ENCODE results near the gene ANKRD28.
"Not testable (repeated sequence)": the region's sequence is repeated elsewhere in the genome, so short reads cannot be mapped to it uniquely, and the experiment has no call there.

The ANKRD28 gene

DNA sequence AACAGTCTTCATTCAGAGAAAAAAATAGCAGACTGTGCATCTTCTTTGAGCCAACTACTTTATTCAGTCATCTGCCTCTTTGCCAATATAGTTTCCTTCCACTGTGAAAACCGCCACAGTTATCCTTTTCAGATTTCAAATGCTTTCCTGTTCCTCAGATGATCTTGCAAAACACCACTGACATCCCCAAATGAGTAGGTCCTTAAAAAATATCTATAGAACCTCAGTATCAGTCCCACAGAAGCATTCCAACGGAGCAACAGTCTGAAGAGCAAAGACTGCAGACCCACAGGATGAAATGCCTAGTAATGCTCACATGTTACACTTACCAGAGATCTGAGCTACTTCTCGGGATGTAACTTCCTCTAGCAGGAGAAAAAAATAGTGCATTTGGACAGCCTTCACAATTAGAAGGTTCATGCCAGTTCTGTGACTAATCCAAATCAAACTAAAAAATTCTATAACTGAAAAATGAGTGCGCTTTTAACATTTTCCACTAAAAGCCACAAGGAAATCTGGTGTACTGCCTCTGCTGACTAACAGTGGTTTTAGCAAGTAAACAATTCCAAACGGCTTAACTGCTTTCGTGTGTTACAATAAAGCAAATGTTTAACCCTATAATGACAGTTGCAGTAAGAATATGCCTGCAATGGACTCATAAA is at the start of gene ANKRD28:
TSS of gene ANKRD28 (minus strand) at position 338 of the 662 bp plus-strand sequence. CDS start 1,458 bp downstream, outside the sequence.
- H3K4me3 ChIP-seq (ENCODE audit: low read depth, low read length), result no peak within 1 kb of the TSS

DNA sequence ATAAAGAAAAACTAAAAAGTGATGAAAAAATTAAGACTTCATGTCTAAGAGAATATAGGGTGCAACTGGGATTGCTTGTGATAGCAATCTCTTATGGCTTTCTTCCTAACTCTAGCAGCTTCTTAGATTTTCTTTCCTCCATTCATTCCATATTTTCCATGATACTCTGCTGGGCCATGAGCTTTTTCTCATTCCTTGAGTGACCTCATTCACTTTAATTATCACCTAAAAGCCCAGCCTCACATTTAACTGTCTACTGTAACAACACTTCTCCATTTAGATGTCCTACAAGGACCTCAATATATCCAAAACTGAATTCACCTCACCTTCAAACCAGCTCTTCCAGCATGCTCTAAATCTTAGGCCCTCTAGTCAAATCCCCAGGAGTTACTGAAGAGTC is 49.5 kb upstream of the ANKRD28 start:
- H3K4me3 ChIP-seq (ENCODE audit: low read depth, low read length), result no peak overlapping the region

DNA sequence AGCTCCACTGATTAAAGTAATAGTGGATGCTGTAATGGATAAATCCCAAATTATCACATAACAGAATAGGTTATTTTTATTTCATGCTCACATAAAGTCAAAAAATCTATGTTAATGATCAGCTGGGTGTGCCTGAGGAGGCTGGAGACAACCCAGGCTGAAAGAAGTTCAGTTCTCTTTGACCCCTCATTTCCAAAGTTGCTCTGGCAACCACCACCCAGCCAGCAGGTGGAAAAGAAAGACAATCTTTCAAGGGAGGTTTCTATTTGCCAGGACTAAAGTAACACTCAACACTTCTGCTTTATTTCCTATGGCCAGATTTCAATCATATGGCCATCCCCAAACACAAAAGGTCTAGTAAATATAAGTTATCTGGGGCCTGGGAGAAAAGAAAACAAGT is 48.8 kb upstream of the ANKRD28 start:
- H3K4me3 ChIP-seq (ENCODE audit: low read depth, low read length), result no peak overlapping the region

DNA sequence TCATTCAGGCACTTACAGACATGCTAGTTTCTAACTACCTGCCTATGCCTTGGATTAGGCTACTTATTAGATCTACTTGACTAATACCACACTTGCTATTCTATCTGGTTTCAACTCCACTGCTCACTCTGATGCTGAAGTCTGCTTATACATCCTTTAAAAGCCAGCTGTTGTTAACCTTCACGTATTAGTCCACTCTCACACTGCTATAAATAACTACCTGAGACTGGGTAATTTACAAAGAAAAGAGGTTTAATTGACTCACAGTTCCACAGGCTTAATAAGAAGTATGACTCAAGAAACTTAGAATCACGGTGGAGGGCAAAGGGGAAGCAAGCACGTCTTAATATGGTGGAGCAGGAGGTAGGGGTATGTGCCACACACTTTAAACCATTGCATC is 47.7 kb upstream of the ANKRD28 start:
- no peak overlapping the region for H3K4me3 ChIP-seq (ENCODE audit: low read depth, low read length)

DNA sequence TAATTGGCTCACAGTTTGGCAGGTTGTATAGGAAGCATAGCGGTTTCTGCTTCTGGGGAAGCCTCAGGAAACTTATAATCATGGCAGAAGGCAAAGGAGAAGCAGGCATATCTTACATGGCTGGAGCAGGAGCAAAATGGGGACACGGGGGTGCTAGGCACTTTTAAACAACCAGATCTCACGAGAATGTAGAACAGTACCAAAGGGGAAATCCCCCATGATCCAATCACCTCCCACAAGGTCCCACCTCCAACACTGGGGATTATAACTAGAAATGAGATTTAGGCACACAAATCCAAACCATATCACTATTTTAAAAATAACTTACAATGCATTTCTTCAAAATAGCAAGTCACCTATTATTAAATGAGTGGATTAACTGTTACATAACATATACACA is 47.1 kb upstream of the ANKRD28 start:
- no peak overlapping the region for H3K4me3 ChIP-seq (ENCODE audit: low read depth, low read length)

DNA sequence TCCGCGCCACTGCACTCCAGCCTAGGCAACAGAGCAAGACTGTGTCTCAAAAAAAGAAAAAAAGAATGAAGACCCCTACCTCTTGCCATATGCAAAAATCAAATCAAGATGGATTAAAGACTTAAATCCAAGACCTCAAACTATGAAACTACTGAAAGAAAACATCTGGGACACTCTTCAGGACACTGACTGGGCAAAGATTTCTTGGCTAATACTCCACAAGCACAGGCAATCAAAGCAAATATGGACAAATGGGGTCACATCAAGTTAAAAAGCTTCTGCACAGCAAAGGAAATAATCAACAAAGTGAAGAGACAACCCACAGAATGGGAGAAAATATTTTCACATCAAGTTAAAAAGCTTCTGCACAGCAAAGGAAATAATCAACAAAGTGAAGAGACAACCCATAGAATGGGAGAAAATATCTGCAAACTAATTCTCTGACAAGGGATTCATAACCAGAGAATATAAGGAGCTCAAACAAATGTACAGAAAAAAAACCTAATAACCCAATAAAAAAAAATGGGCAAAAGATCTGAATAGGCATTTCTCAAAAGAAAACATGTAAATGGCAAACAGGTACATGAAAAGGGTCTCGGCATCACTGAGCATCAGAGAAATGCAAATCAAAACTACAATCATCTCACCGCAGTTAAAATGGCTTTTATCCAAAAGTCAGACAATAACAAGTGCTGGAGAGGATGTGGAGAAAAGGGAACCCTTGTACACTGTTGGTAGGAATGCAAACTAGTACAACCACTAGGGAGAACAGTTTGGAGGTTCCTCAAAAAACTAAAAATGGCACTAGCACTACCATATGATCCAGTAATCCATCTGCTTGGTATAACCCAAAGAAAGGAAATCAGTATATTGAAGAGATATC is 43.6 kb upstream of the ANKRD28 start:
- H3K4me3 ChIP-seq (ENCODE audit: low read depth, low read length), result not testable (repeated sequence)

DNA sequence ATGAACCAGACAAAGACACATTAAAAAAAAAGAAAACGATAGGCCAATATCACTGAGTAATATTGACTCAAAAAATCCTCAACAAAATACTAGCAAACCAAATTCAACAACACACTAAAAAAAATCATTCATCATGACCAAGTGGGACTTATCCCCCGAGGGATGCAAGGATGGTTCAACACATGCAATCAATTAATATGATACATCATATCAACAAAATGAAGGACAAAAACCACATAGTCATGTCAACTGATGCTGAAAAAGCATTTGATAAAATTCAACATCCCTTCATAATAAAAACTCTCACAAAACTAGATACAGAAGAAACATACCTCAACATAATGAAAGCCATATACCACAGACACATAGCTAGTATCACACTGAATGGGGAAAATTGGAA is 41.8 kb upstream of the ANKRD28 start:
- H3K4me3 ChIP-seq (ENCODE audit: low read depth, low read length), result no peak overlapping the region

DNA sequence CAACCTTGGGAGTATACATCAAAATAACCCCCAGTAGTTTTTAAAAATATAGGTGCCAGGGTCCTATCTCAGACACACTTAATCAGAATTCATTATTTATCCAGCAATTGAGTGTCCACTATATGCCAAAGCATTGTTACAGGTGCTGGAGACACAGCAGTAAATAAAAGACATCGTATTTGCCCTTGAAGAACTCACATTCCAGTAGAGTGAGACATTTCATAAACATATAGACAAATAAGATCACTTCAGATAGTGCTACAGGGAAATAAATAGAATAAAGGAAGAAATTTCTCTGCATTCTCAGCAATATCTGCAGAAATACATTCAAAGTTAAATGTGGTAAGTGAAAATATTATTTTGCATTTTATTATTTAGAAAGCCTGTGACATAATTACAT is 34.1 kb upstream of the ANKRD28 start:
- H3K4me3 ChIP-seq (ENCODE audit: low read depth, low read length), result no peak overlapping the region

DNA sequence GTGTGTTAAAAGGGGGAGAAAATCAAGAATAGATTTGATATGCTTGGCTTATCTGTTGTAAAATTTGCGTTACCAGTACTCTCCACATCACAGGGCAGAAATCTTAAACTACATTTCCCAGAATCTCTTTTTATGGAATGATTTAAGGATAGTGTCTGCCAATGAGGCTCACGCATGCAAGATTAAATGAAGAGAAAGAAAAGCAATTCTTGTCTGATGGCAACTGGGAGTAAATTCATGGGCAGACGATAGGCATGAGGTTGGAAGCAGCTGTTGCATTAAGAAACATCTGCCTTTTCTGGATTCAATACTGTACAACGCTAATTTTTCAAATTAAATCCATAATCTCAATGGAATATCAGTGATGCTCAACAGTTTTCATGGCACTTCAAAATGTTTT is 27.2 kb upstream of the ANKRD28 start:
- H3K4me3 ChIP-seq (ENCODE audit: low read depth, low read length), result no peak overlapping the region

DNA sequence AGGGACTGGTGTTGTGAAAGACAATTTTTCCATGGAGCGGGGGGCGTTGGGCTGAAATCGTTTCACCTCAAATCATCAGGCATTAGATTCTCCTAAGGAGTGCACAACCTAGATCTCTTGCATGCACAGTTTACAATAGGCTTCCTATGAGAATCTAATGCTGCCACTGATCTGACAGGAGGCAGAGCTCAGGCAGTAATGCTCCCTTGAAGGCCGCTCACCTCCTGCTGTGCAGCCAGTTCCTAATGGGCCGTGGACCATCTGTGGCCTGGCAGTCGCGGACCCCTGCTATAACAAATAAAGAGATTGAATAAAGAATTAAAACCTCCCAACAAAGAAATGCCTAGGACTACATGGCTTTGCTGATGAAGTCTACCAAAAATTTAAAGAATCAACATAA is 25.3 kb upstream of the ANKRD28 start:
- H3K4me3 ChIP-seq (ENCODE audit: low read depth, low read length), result no peak overlapping the region

DNA sequence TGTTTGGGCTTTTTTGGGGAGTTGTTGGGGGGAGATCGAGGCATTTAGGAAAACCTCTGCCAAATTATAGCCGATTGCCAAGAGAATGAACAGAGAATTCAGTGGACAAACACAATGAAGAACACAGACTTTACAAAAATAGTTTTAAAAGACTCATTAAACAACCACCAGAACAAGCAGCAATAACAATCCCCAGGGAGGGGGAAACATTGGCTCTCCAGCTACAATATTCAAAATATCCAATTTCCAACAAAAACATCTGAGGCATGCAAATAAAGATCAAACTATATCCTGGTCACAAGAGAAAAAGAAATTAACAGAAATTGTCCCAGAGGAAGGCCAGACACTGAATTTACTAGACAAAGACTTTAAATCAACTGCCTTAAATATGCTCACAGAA is 24.5 kb upstream of the ANKRD28 start:
- H3K4me3 ChIP-seq (ENCODE audit: low read depth, low read length), result no peak overlapping the region

DNA sequence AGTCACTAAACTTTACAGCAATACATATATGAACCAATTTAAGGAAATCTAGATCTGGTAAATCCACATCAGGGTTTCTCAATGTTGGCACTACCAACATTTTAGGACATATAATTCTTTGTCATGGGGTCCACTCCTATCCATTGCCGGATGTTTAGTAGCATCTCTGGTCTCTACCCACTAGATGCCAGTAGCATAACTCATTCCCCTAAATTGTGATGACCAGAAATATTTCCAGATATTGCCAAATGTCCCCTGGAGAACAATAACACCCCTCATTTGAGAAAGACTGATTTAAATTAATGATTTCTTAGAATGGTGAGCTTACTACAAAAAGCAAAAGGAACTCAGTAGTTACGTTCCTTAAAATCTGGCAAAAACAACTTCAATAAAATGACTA is 23.1 kb upstream of the ANKRD28 start:
- H3K4me3 ChIP-seq (ENCODE audit: low read depth, low read length), result no peak overlapping the region

DNA sequence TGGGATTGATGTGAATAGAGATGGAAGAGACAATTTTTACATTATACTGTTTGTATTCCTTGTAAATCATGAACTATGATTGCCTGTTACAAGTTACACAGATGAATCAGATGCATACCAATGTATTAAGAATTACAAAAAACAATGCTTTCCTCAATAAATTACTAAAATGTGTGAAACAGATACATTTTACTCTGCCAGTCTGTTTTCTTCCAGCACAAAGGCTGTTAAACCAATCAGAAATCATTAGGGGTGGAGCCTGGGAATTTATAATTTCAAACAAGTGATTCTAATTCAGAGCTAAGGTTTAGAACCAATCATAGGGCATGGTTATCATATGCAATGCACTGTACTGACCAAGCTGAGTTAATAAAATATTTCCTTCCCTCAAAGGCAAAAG is 21.8 kb upstream of the ANKRD28 start:
- H3K4me3 ChIP-seq (ENCODE audit: low read depth, low read length), result no peak overlapping the region

DNA sequence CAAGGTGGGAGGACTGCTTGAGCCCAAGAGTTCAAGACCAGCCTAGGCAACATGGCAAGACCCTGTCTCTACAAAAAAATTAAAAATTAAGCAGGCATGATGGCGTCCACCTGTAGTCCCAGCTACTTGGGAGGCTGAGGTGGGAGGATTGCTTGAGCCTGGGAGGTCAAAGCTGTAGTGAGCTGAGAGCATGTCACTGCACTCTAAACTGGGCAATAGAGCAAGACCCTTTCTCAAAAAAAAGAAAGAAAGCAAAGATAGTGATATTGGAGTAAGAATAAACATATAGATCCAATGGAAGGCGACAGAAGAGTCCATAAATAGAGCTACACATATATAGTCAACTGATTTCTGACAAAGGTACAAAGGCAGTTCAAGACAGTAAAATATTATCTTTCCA is 21.3 kb upstream of the ANKRD28 start:
- H3K4me3 ChIP-seq (ENCODE audit: low read depth, low read length), result no peak overlapping the region

DNA sequence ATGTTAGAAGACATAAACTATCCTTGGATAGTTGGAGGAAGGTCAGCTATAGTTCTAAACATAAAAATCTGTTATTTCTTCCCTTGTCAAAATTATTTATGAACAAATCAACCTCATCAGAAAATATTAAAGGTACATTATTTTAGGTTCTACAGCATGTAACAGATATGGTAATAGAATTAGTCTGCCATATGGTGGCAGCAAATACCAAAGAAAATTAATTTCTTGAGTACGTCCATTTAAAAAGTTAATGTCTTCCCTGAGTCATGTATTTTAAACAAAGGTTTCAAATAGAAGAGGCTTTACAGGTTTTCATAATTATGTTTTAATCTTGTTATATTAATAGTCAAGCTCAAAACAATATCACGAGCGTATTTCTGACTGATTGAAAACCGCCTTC is 17.9 kb upstream of the ANKRD28 start:
- H3K4me3 ChIP-seq (ENCODE audit: low read depth, low read length), result no peak overlapping the region

DNA sequence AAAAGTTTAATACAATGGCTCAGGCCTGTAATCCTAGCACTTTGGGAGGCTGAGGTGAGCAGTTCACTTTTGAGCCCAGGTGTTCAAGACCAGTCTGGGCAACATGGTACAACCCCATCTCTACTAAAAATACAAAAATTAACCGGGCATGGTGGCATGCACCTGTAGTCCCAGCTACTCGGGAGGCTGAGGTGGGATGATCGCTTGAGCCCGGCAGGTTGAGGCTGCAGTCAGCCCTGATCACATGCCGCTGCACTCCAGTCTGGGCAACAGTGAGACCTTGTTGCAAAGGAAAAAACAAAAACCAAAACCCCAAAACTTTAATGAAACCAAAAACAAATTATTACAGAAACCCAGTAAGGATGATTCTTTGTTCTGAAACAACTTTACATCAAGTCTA is 15.3 kb upstream of the ANKRD28 start:
- not testable (repeated sequence) for H3K4me3 ChIP-seq (ENCODE audit: low read depth, low read length)

DNA sequence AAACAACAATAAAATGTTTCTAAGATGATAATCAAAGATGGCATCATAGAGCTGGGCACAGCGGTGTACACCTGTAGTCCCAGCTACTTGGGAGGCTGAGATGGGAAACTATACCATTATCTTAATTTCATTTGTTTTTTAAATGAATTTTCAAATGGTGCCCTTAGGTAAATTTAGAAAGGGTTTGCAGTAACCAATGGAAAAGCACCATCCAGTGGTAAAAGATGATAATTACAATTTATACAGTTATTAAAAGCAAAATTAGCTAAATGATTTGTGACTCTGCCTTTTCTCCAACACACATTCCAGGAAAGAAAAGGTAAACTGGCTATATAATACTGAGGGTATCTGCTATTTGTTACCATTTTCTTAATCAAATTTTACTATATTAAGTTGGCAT is 14.4 kb upstream of the ANKRD28 start:
- no peak overlapping the region for H3K4me3 ChIP-seq (ENCODE audit: low read depth, low read length)

DNA sequence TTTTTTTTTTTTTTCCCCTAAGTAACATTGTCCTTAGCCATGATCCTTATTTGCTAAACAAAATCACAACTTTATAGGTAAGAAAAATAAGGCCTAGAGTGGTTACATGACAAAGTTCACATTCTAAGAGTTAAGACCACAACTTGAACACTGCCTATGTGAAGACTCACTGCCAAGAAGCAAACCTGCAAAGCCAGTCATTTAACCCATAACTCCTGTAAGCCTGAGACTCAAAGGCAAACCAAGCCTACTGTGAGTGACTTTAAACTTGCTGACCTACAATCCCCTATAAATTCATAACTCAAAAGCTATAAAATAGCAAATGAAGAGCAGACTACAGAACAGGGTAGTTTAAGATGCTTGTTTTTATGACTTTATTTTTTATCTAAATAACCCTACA is 12.9 kb upstream of the ANKRD28 start:
- no peak overlapping the region for H3K4me3 ChIP-seq (ENCODE audit: low read depth, low read length)

DNA sequence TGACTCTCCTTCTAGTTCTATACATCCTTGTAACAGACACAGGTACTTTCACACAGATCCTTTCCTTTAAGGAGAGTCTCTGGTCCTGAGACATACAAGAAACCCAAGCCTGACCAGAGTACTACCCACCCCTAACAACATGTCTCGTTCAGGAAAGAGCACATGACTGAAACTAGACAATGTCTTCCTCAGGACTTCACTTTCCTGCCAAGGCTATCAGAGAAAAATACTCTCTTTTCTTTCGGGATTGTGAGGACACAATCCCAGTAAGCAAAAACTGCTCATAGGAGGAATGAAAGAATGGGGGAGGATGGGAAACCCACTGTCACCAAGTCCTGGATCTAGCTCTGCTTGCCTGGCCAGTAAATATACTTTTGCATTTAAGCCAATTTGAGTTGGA is 11.5 kb upstream of the ANKRD28 start:
- H3K4me3 ChIP-seq (ENCODE audit: low read depth, low read length), result no peak overlapping the region

DNA sequence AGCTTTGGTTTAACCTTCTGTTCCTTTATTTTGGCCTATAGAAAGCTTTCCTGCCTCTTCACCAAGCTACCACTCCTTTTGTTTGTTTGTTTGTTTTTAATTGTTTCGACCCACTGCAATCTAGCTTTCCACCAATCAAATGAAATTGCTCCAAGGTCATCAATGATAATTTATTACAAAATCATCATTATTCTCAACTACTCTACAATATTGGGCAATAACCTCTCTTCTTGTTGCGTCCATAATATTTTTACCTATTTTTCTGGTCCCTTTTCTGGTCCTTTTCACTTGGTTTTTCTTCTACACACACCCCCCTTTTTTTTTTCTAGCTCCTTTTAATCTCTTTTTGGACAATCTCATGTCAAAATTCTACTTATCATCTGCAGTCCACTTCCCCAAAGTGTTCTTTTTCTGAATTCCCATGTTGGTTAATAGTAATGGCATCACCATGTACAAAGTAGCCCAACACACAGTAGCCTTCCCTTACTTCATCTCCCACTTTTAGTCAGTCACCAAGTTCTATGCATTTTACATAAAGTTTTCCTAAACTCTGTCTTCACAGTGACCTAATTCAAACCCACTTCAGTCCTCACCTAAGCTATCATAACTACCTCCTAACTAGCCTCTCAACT is 11.0 kb upstream of the ANKRD28 start:
- no peak overlapping the region for H3K4me3 ChIP-seq (ENCODE audit: low read depth, low read length)

DNA sequence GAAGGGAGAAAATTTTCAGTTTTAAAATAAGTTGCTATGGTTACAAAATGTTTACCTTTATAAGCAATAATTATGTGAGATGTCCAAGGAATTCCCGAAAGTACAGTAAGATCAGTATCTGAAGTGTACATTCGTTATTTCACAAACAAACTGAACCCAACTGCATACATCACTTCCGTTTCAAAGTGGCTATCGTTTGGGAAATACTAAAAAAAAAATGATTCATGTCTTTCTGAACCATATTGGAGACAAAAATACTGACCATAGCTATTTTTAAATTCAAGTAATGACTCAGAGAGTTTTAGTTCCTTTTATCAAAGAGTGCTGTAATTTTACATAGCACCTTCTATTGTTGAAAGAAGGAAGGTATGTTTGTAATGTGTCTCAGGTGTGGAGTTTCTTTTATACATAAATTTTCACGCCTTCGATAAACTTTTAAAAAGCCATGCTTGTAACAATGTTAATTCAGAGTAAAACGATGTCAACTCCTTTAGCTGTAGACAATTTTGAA is 8.0 kb upstream of the ANKRD28 start:
- H3K4me3 ChIP-seq (ENCODE audit: low read depth, low read length), result no peak overlapping the region

DNA sequence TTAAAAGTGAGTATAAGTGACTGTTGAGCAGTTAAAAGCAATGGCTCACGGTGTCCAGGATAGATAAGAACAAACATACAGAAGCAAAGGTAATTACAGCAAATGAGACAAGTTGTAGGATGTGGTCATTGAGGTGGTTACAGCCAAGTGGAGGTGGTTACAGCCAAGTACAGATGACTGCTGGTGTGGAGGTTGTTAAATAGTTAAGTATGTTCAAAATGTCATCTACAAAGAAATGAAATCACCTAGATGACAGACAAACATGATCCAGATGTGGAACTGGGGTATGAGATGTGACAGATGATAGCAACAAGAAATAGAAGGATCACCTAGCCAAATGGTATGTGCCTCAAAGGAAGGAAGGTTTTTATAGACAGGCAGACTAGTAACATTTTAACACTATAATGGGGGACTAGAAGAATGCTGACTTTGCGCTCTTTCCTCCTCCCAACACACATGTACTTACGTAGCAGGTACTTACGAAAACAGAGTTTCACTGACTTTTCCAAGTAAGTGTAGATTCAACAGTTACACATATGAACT is 6.8 kb upstream of the ANKRD28 start:
- no peak overlapping the region for H3K4me3 ChIP-seq (ENCODE audit: low read depth, low read length)
